Esophagus (tissue), 2 donors: ENCODE data around the gene SLC17A3. TPM values are rescaled to one million over a fixed set of nuclear protein-coding genes. Genes with fewer than 3 reads are reported as not detected.

ENCODE experiments used
- H3K27ac ChIP-seq, 2 donors: one replicate each; pipeline ENCODE4 v1.5.1; 2013; ENCODE audit warnings: low read depth in 2 of 2, mild to moderate bottlenecking in 2 of 2, inconsistent platforms in 1 of 2, low read length in 1 of 2, moderate library complexity in 1 of 2
- H3K27me3 ChIP-seq, 2 donors: one replicate each; pipeline ENCODE4 v1.6.1; 2013; ENCODE audit warnings: low read length in 2 of 2, control low read depth in 1 of 2, mild to moderate bottlenecking in 1 of 2; ENCODE audit not compliant: insufficient read depth in 2 of 2, control insufficient read depth in 1 of 2
- H3K36me3 ChIP-seq, 2 donors: one replicate each; pipeline ENCODE4 v1.6.1; 2013; ENCODE audit warnings: low read length in 1 of 2; ENCODE audit not compliant: control insufficient read depth in 2 of 2, insufficient read depth in 2 of 2
- H3K4me1 ChIP-seq, 2 donors: one replicate each; pipeline ENCODE4 v1.6.1; 2013; ENCODE audit warnings: low read length in 1 of 2; ENCODE audit not compliant: control insufficient read depth in 2 of 2, insufficient read depth in 2 of 2
- H3K4me3 ChIP-seq, 2 donors: one replicate each; pipeline ENCODE4 v1.5.1; 2013; ENCODE audit warnings: low read length in 2 of 2, mild to moderate bottlenecking in 2 of 2, low read depth in 1 of 2, moderate library complexity in 1 of 2
- H3K9me3 ChIP-seq, 2 donors: one replicate each; pipeline ENCODE4 v1.6.1; 2013; ENCODE audit warnings: mild to moderate bottlenecking in 2 of 2, low read depth in 1 of 2, low read length in 1 of 2, moderate library complexity in 1 of 2; ENCODE audit not compliant: control insufficient read depth in 2 of 2, insufficient read depth in 1 of 2
- WGBS, 2 donors: extraction: QIAGEN DNeasy Blood & Tissue Kit; methylation state at CpG; one replicate each; pipeline ENCODE4 v1.1.7; 2013; 5-methylcytosine and 5-hydroxymethylcytosine counted together
- polyA plus RNA-seq, 2 donors: library from polyadenylated mRNA; stranded (reverse); fragments of 200-250 nt; gene quantifications; one replicate each; pipeline ENCODE4 v1.2.3, GENCODE V29; 2013
- donor health status: healthy with polysubstance abuse.
- donor health status: Bipolar disorder and iron deficiency.

Gene SLC17A3
- polyA plus RNA-seq, 2 donors, result not detected

DNA sequence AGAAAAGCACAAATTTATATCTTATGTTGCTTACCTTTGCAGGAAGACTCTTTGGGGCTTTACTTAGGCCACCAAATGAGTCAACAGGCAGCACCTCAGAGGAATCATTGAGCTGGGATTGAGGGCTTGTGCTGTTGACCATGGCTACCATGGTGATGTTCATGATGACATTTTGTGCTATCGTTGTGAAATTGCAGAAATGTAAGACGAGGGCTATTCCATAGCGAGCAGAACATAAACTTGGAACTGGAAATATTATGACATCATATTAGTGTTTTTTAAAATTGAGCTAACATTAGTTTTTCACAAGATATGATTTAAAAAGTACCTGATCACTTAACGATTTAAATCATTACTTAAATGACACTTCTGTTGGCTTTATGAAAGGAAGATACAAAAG is 11.8 kb downstream of the SLC17A3 start:
- H3K4me3 ChIP-seq, result no peak overlapping the region
- no peaks in the 10 kb centered on the region for H3K4me1 ChIP-seq
- no peaks in the 10 kb centered on the region for H3K27me3 ChIP-seq
- H3K27ac ChIP-seq, result no peak overlapping the region
- H3K9me3 ChIP-seq, result no peaks in the 10 kb centered on the region
- no peaks in the 10 kb centered on the region for H3K36me3 ChIP-seq
- WGBS, 2 donors, result 92 to 94% methylated on average over 4 of the region's 4 CpGs

DNA sequence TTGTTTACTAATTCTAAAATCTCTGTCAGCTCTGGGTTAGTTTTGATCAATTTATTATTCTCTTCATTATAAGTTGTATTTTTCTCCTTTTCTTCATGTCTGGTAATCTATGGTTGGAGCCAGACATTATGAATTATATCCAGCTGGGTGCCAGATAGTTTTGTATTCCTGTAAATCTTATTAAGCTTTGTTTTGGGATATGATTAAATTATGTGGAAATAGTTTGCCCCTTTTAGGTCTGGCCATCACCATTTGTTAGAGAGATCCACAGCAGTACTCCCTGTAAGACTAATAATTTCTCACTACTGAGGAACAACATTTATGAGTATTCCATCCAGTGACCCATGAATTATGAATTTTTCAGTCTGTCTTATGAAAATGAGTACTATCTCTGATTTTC is 21.3 kb downstream of the SLC17A3 start:
- Histone ChIP-seq H3K27me3 (no peaks in the 10 kb centered on the region), H3K9me3 (no peaks in the 10 kb centered on the region), H3K27ac (no peak overlapping the region), H3K4me3 (no peak overlapping the region), H3K36me3 (no peaks in the 10 kb centered on the region), H3K4me1 (no peaks in the 10 kb centered on the region)

DNA sequence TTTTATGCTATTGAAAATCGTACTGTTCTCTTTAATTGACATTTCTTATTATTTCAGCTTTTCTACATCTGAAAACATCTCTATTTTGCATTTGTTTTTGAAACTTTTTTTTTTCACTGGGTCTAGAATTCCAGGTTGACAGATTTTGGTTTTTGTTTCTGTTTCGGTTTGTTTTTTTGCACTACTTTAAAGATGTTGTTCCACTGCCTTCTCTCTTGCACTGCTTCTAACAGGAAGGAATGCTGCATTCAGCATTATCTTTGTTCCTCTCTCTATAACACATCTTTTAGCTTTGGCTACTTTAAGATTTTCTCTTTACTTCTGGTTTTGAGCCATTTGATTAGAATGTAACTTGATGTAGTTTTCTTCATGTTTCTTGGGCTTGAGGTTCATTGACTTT is 22.1 kb downstream of the SLC17A3 start:
- no peaks in the 10 kb centered on the region for H3K9me3 ChIP-seq
- H3K27ac ChIP-seq, result no peak overlapping the region
- WGBS, 2 donors, result 71 to 79% methylated on average over 2 of the region's 2 CpGs
- H3K4me1 ChIP-seq, result no peaks in the 10 kb centered on the region
- H3K27me3 ChIP-seq, result no peaks in the 10 kb centered on the region
- H3K36me3 ChIP-seq, result no peaks in the 10 kb centered on the region
- no peak overlapping the region for H3K4me3 ChIP-seq

DNA sequence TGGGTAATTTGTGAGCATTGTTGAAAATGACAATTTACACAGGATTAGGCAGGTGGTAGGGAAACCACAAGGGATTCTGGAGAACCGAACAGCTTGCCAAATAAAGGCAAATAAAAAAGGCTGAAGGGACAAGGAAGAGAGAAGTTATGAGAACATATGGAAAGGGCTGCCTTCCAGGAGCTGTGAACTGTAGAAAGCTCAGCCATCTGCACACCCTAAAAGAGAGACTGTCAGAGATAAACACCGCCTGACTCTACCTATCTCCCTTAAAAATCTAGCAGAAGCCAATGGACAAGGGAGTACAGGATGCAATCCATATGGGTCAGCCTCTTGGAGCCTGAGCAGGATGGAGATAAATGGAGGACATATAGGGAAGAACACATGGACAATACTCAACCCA is 29.5 kb downstream of the SLC17A3 start:
- Histone ChIP-seq H3K9me3 (no peaks in the 10 kb centered on the region), H3K36me3 (no peaks in the 10 kb centered on the region), H3K27ac (no peak overlapping the region), H3K4me1 (no peaks in the 10 kb centered on the region), H3K4me3 (no peak overlapping the region), H3K27me3 (no peaks in the 10 kb centered on the region)
- WGBS, 2 donors, result 59 to 66% methylated on average over 2 of the region's 2 CpGs

DNA sequence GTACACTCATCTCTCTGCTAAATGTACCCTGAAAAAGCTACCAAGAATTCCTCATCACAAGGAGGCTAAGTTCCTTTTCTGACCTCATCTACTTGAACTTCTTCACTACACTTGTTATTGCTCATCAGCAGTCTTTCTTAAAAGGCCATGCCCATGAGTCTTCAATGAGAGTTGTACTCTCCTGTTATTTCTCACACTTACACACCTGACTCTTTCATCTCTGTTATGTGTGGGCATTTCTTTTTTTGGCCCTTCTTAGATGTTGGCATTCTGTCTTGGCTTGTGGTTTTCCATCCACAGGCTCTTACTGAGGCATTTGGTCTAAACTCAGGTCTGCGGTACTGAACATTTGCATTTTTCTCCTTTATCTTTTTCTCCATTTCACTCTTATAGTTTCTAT is 31.5 kb downstream of the SLC17A3 start:
- 71 to 86% methylated on average over 1 of the region's 1 CpG for WGBS, 2 donors
- no peak overlapping the region for H3K27ac ChIP-seq

DNA sequence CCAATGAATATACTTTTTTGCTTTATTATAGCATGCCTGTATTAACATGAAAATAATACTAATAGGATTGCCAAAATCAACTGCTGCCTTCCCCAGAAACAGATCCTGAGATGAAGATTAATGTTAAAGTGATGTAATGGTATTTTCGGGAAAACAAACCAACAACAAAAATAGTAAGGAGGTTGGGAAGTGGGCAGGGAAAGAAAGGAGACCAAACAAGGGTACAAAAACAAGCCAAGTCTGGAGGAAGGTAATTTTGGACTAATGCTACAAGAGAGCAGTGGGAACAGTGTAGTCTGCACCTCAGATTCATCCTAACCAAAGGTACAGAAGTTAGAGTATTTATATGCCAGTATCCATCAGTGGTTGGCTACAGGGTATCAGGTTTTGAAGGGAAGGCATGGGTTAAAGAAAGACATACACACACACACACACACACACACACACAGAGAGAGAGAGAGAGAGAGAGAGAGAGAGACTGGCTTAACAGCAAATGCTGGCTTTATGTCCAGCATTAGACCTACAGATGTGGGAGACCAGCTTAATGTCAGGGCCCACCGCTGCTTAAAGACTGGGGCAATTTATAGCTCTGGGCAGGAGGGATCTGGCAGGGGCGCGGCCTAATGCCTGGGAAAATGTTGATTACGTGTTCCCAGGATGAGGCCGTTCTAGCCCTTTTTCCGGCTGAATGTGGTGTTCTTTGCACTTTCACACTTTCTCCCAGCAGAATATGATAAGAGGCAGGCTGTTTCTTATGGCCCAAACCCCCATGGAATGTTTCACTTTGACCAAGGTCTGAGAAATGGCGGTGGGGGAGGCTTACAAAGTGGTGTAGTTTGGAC is 38.4 kb downstream of the SLC17A3 start:
- H3K4me1 ChIP-seq, result no peaks in the 10 kb centered on the region
- no peaks in the 10 kb centered on the region for H3K9me3 ChIP-seq
- no peak overlapping the region for H3K27ac ChIP-seq
- 61 to 63% methylated on average over 8 of the region's 8 CpGs for WGBS, 2 donors
- peaks cover 0 to 2% of the 10 kb centered on the region in 2 donors for H3K27me3 ChIP-seq
- H3K4me3 ChIP-seq, result no peak overlapping the region
- H3K36me3 ChIP-seq, result no peaks in the 10 kb centered on the region

More for the DNA sequence above, 31.5 kb downstream of the SLC17A3 start:
- no peaks in the 10 kb centered on the region for H3K4me1 ChIP-seq
- no peaks in the 10 kb centered on the region for H3K36me3 ChIP-seq
- no peaks in the 10 kb centered on the region for H3K9me3 ChIP-seq
- no peak overlapping the region for H3K4me3 ChIP-seq
- H3K27me3 ChIP-seq, result peaks cover 0 to 2% of the 10 kb centered on the region in 2 donors

DNA sequence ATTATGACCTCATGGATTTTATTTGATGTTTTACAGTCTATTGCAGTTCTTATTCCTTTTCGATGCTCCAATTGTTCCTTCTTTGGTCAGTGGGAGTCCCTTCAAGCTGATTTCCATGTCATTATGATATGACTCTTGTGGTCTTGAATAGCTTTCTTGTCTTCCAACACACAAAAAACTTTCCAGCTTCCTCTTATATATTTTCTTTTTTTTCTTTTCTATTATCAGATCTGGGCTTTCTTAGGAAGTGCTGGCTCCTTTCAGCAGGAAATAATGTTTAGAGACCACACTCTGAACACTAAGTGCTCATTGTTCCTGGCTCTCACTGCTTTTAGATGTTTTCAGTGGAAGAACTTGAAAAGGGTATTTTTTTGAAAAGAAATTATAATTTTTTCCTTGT is 39.1 kb downstream of the SLC17A3 start:
- Histone ChIP-seq H3K27ac (no peak overlapping the region), H3K9me3 (no peaks in the 10 kb centered on the region), H3K4me3 (no peak overlapping the region), H3K27me3 (peaks cover 0 to 2% of the 10 kb centered on the region in 2 donors), H3K4me1 (no peaks in the 10 kb centered on the region), H3K36me3 (no peaks in the 10 kb centered on the region)
- 46 to 65% methylated on average over 1 of the region's 1 CpG for WGBS, 2 donors

DNA sequence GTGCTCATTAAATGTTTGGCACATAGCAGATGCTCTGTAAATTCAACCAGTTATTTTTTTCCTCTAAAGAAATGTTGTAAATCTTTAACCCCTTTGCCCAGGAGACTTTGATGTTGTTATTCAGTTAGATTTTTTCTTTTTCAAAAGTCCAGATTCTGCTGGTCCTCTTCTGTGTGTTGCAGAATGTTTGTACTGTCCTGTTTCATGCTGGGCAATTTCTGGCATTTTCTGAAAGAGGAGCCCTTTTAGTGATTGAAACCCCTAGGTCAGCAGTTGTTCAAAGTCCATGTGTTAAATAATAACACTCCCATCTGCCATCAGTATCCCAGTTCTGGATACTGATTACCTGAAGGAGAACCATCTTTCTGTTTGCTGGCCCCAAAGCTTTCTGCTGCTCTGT is 40.9 kb downstream of the SLC17A3 start:
- no peaks in the 10 kb centered on the region for H3K36me3 ChIP-seq
- H3K27ac ChIP-seq, result no peak overlapping the region
- H3K4me3 ChIP-seq, result no peak overlapping the region
- H3K9me3 ChIP-seq, result no peaks in the 10 kb centered on the region
- no peaks in the 10 kb centered on the region for H3K27me3 ChIP-seq
- no peaks in the 10 kb centered on the region for H3K4me1 ChIP-seq

DNA sequence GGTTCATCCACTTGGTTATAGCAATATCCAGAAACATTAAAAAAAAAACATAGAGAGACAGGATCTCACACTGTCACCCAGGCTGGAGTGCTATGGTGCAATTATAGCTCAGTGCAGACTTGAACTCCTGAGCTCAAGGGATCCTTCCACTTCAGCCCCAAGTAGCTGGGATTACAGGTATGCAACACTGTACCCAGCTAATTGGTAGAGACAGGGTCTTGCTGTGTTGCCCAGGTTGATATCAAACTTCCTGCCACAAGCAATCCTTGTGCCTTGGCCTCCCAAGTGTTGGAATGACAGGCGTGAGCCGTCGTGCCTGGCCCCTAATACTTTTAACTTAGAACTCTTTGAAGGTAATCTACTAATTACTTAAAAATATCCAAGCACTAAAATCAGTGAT is 41.4 kb downstream of the SLC17A3 start:
- no peaks in the 10 kb centered on the region for H3K27me3 ChIP-seq
- no peaks in the 10 kb centered on the region for H3K9me3 ChIP-seq
- H3K4me1 ChIP-seq, result no peaks in the 10 kb centered on the region
- H3K36me3 ChIP-seq, result no peaks in the 10 kb centered on the region
- H3K27ac ChIP-seq, result no peak overlapping the region
- 79 to 88% methylated on average over 3 of the region's 3 CpGs for WGBS, 2 donors
- H3K4me3 ChIP-seq, result no peak overlapping the region

DNA sequence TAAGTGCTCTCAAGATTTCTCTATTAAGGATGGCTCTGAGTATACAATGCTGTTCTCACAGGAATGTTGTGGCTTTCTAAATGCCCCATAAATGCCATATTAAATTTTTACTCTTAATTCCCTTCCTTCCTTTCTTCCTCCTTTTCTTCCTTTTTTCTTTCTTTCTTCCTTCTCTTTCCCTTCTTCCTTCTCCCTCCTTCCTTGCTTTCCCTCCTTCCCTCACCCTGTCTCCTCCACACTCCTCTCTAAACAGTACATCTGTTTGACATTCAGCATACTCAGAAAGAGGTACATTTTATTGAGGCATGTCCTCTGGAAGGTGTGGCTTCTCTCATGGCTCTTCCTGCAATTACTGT is 41.8 kb downstream of the SLC17A3 start:
- no peaks in the 10 kb centered on the region for H3K9me3 ChIP-seq
- no peaks in the 10 kb centered on the region for H3K4me1 ChIP-seq
- no peak overlapping the region for H3K27ac ChIP-seq
- no peak overlapping the region for H3K4me3 ChIP-seq
- no peaks in the 10 kb centered on the region for H3K36me3 ChIP-seq
- no peaks in the 10 kb centered on the region for H3K27me3 ChIP-seq
